H1 (cell line): ENCODE measurements around the gene MCC. TPM values are rescaled to one million over a fixed set of nuclear protein-coding genes. Genes with fewer than 3 reads are reported as not detected.

Experiments used
- CTCF ChIA-PET: fragments of 300-600 bp; sonication (Branson Sonifier 250); formaldehyde crosslinking; loops from one replicate; lab custom pipeline; 2021; ENCODE audit not compliant: partially characterized antibody; lab: Charles Lee
- POLR2A ChIA-PET: fragments of 300-600 bp; sonication (Branson Sonifier 250); formaldehyde crosslinking; loops from one replicate; lab custom pipeline; 2021; ENCODE audit warnings: inconsistent platforms; ENCODE audit not compliant: partially characterized antibody; lab: Charles Lee
- DNase-seq, 2 experiments: peaks; one replicate each; pipeline versions ENCODE4 v3.0.0 to v3.0.0-alpha.2; 2010 to 2022; ENCODE audit warnings: low spot score in 2 of 2, low read depth in 1 of 2, mixed read lengths in 1 of 2
- FAIRE-seq: peaks from 2 replicates; lab custom pipeline; 2011; peaks lifted over from hg19 to GRCh38; lab: Jason Lieb, UNC
- H2AFZ ChIP-seq: 2 replicates; pipeline ENCODE4 v1.8.1; 2012; ENCODE audit warnings: low read length, inconsistent platforms
- H2AK5ac ChIP-seq: 2 replicates; pipeline ENCODE4 v1.6.1; 2013; ENCODE audit warnings: low read depth, low read length
- H2BK120ac ChIP-seq: replicated peaks from 2 replicates; pipeline ENCODE3; 2013; ENCODE audit warnings: low read depth, low read length, inconsistent platforms
- H2BK12ac ChIP-seq: 2 replicates; pipeline ENCODE4 v1.6.1; 2013; ENCODE audit warnings: low read depth, low read length
- H2BK15ac ChIP-seq: 2 replicates; pipeline ENCODE4 v1.6.1; 2013; ENCODE audit warnings: low read length
- H2BK20ac ChIP-seq: 2 replicates; pipeline ENCODE4 v1.6.1; 2013; ENCODE audit warnings: low read length
- H2BK5ac ChIP-seq: 2 replicates; pipeline ENCODE4 v1.6.1; 2013; ENCODE audit warnings: low read depth, low read length
- H3K14ac ChIP-seq: 2 replicates; pipeline ENCODE4 v1.6.1; 2013; ENCODE audit warnings: inconsistent platforms; ENCODE audit not compliant: insufficient read length
- H3K18ac ChIP-seq: 2 replicates; pipeline ENCODE4 v1.6.1; 2013; ENCODE audit warnings: low read length; ENCODE audit errors: extremely low read depth
- H3K23ac ChIP-seq: 2 replicates; pipeline ENCODE4 v1.6.1; 2013; ENCODE audit warnings: inconsistent platforms; ENCODE audit not compliant: insufficient read length
- H3K23me2 ChIP-seq: 2 replicates; pipeline ENCODE4 v1.6.1; 2013; ENCODE audit warnings: low read depth, low read length
- H3K27ac ChIP-seq: 2 replicates; pipeline ENCODE4 v1.6.1; 2011; ENCODE audit warnings: low read depth, low read length, inconsistent platforms
- H3K27me3 ChIP-seq, 4 experiments: replicated peaks in 1 of 4; 1 replicate in 1 of 4; 2 replicates in 3 of 4; pipeline versions ENCODE4 v1.6.1 to v1.8.1; 2011 to 2013; ENCODE audit warnings: low read length in 3 of 4, mild to moderate bottlenecking in 3 of 4, inconsistent platforms in 2 of 4, mixed read lengths in 2 of 4, moderate library complexity in 1 of 4; ENCODE audit not compliant: control insufficient read depth in 3 of 4, insufficient read depth in 3 of 4; ENCODE audit errors: extremely low read depth in 1 of 4
- H3K36me3 ChIP-seq, 4 experiments: 2 replicates each; pipeline versions ENCODE4 v1.6.1 to v1.8.1; 2011 to 2013; ENCODE audit warnings: mild to moderate bottlenecking in 4 of 4, low read length in 3 of 4, moderate library complexity in 2 of 4, control low read depth in 1 of 4, inconsistent platforms in 1 of 4; ENCODE audit not compliant: insufficient read depth in 4 of 4, control insufficient read depth in 2 of 4
- H3K4ac ChIP-seq: replicated peaks from 2 replicates; pipeline ENCODE3; 2013; ENCODE audit warnings: low read length, low read depth, mixed read lengths, inconsistent platforms; ENCODE audit not compliant: insufficient read length
- H3K4me1 ChIP-seq, 4 experiments: replicated peaks in 1 of 4; 1 replicate in 1 of 4; 2 replicates in 3 of 4; pipeline versions ENCODE4 v1.6.1 to v1.8.1; 2011 to 2013; ENCODE audit warnings: low read length in 3 of 4, inconsistent platforms in 2 of 4, mixed read lengths in 1 of 4; ENCODE audit not compliant: insufficient read depth in 4 of 4, control insufficient read depth in 3 of 4
- H3K4me2 ChIP-seq, 2 experiments: 2 replicates each; pipeline versions ENCODE4 v1.6.1 to v1.8.1; 2011 to 2013; ENCODE audit warnings: low read depth in 2 of 2, low read length in 2 of 2, control low read depth in 1 of 2, inconsistent platforms in 1 of 2, mild to moderate bottlenecking in 1 of 2; ENCODE audit not compliant: insufficient read depth in 1 of 2
- H3K4me3 ChIP-seq, 4 experiments: fragments of 200-600, 300-600 bp in 1 of 4; sonication (generic), shearing (Covaris generic), sonication (Bioruptor Twin) in 1 of 4; 2 replicates each; pipeline versions ENCODE4 v1.5.1 to v1.8.1; 2011 to 2016; ENCODE audit warnings: low read length in 4 of 4, low read depth in 3 of 4, control low read depth in 2 of 4, inconsistent platforms in 2 of 4, mild to moderate bottlenecking in 2 of 4, mixed read lengths in 1 of 4, moderate library complexity in 1 of 4; ENCODE audit not compliant: insufficient read depth in 2 of 4; ENCODE audit errors: extremely low read depth in 1 of 4
- H3K56ac ChIP-seq: replicated peaks from 2 replicates; pipeline ENCODE3; 2013; ENCODE audit warnings: low read depth, mild to moderate bottlenecking, mixed read lengths, low read length, inconsistent platforms; ENCODE audit not compliant: insufficient read length
- H3K79me1 ChIP-seq: 2 replicates; pipeline ENCODE4 v1.6.1; 2013; ENCODE audit warnings: low read depth, low read length, control low read depth
- H3K79me2 ChIP-seq, 2 experiments: 2 replicates each; pipeline versions ENCODE4 v1.6.1 to v1.8.1; 2012 to 2013; ENCODE audit warnings: low read length in 2 of 2, mild to moderate bottlenecking in 2 of 2, inconsistent platforms in 1 of 2; ENCODE audit not compliant: insufficient read depth in 2 of 2, control insufficient read depth in 1 of 2
- H3K9ac ChIP-seq, 4 experiments: replicated peaks in 1 of 4; 1 replicate in 1 of 4; 2 replicates in 3 of 4; pipeline versions ENCODE4 v1.6.1 to v1.8.1; 2011 to 2013; ENCODE audit warnings: low read depth in 3 of 4, low read length in 3 of 4, control low read depth in 2 of 4, mild to moderate bottlenecking in 2 of 4, moderate library complexity in 2 of 4, inconsistent platforms in 1 of 4; ENCODE audit errors: extremely low read depth in 1 of 4
- H3K9me3 ChIP-seq, 2 experiments: 2 replicates each; pipeline versions ENCODE4 v1.6.1 to v1.8.1; 2012 to 2013; ENCODE audit warnings: mild to moderate bottlenecking in 2 of 2, moderate library complexity in 2 of 2, control low read depth in 1 of 2, inconsistent platforms in 1 of 2, low read depth in 1 of 2, low read length in 1 of 2, mixed read lengths in 1 of 2; ENCODE audit not compliant: insufficient read depth in 2 of 2
- H4K20me1 ChIP-seq, 2 experiments: replicated peaks in 1 of 2; 2 replicates each; pipeline versions ENCODE3 to v1.8.1; 2011 to 2013; ENCODE audit warnings: inconsistent platforms in 2 of 2, low read length in 2 of 2, mild to moderate bottlenecking in 1 of 2; ENCODE audit not compliant: insufficient read depth in 2 of 2, control insufficient read depth in 1 of 2
- H4K5ac ChIP-seq: 2 replicates; pipeline ENCODE4 v1.6.1; 2013; ENCODE audit warnings: low read length, low read depth, mixed read lengths, inconsistent platforms; ENCODE audit not compliant: insufficient read length
- H4K8ac ChIP-seq: 2 replicates; pipeline ENCODE4 v1.8.0; 2013; ENCODE audit warnings: mild to moderate bottlenecking, moderate library complexity, low read length, inconsistent platforms; ENCODE audit not compliant: insufficient read depth; ENCODE audit errors: extremely low read depth
- H4K91ac ChIP-seq: replicated peaks from 2 replicates; pipeline ENCODE3; 2013; ENCODE audit warnings: low read length, mixed read lengths, inconsistent platforms; ENCODE audit not compliant: insufficient read length
- MAX ChIP-seq: IDR thresholded peaks from 2 replicates; pipeline ENCODE4 v1.6.1; 2012; ENCODE audit warnings: inconsistent platforms
- RFX5 ChIP-seq: IDR thresholded peaks from 2 replicates; pipeline ENCODE4 v1.6.1; 2011; ENCODE audit warnings: low read depth, low read length, improper control_type of control experiment, borderline replicate concordance
- WGBS, 2 experiments: shearing (Covaris generic) in 1 of 2; methylation state at CpG; one replicate each; pipeline versions ENCODE4 v1.1.6 to v1.1.7; 2013 to 2015; ENCODE audit warnings: low lambda C conversion rate in 2 of 2, mixed read lengths in 2 of 2, inconsistent platforms in 1 of 2, low coverage in 1 of 2, missing lambda C conversion rate in 1 of 2; ENCODE audit not compliant: insufficient replicate concordance in 2 of 2, insufficient coverage in 1 of 2, insufficient read length in 1 of 2; ENCODE audit errors: extremely low coverage in 1 of 2, missing lambda C conversion rate in 1 of 2; 5-methylcytosine and 5-hydroxymethylcytosine counted together
- polyA plus RNA-seq, 7 experiments: library from polyadenylated mRNA; depleted of rRNA in 3 of 7; stranded (reverse) in 5 of 7; unstranded in 2 of 7; fragments of >200 nt in 5 of 7; fragments of 200-250 nt in 2 of 7; gene quantifications; 1 replicate in 5 of 7; 2 replicates in 1 of 7; 4 replicates in 1 of 7; pipeline versions ENCODE4 v1.2.1 to v1.2.3, GENCODE V29; 2011 to 2013; ENCODE audit warnings: missing spikeins in 2 of 7, mixed read lengths in 2 of 7
- total RNA-seq: library from RNA; stranded (reverse); fragmentation: NEBNext Ultra II Directional; extraction: Animal tissue kit (Norgen Biotek cat#: 25700); gene quantifications from 2 replicates; pipeline ENCODE4 v1.2.1, GENCODE V29; 2021

Gene MCC
- total and polyA plus RNA-seq, 2 of the 8 experiments (the other 6 are each of a cell fraction or from before 2014, with no cell fraction given) = 2.6 to 18.3 TPM

GRCh38 chr5:113434889-113435288 lies 53.4 kb downstream of the MCC start, which contains the start of gene TSSK1B:
TSS of gene TSSK1B (minus strand) at chr5:113434989. CDS start at chr5:113434839, 150 bp downstream.
- Histone ChIP-seq H2AK5ac (no peak within 1 kb of the TSS), H2BK20ac (no peak within 1 kb of the TSS), H2BK5ac (no peak within 1 kb of the TSS), H4K91ac (no peak within 1 kb of the TSS), H3K4me1 (no peaks in the 10 kb centered on the region), H3K4me3 (no peak within 1 kb of the TSS), H2BK12ac (no peak within 1 kb of the TSS), H3K79me1 (no peaks in the 10 kb centered on the region), H2BK120ac (no peak within 1 kb of the TSS), H3K36me3 (no peaks in the 10 kb centered on the region), H3K27ac (no peak within 1 kb of the TSS), H4K5ac (no peak within 1 kb of the TSS), H4K8ac (no peak within 1 kb of the TSS), H3K4ac (no peak within 1 kb of the TSS), H4K20me1 (no peaks in the 10 kb centered on the region), H3K9me3 (peaks cover 0 to 10% of the 10 kb centered on the region in 2 experiments; a peak in 1 of 4 replicates), H2AFZ (no peak within 1 kb of the TSS), H3K79me2 (no peaks in the 10 kb centered on the region), H3K56ac (no peak within 1 kb of the TSS), H3K23me2 (no peaks in the 10 kb centered on the region; the same call in 1 of the 2 replicates), H3K9ac (no peak within 1 kb of the TSS), H3K14ac (no peak within 1 kb of the TSS), H3K27me3 (no peaks in the 10 kb centered on the region), H3K4me2 (no peak within 1 kb of the TSS), H2BK15ac (no peak within 1 kb of the TSS), H3K23ac (no peak within 1 kb of the TSS), H3K18ac (no peak within 1 kb of the TSS)
- DNase-seq = no peak
- POLR2A ChIA-PET = no interaction called here
- FAIRE-seq = no peak
- TF ChIP-seq MAX (no peak), RFX5 (no peak)
- WGBS, 2 experiments = 92% methylated on average over 3 of the region's 3 CpGs; no CpG with 5 or more reads in 1 of the 2 experiments
- CTCF ChIA-PET = no interaction called here
